Heart left ventricle (tissue), 16 donors: ENCODE measurements around the gene ACVR1. TPM values are rescaled to one million over a fixed set of nuclear protein-coding genes. Genes with fewer than 3 reads are reported as not detected.

Experiments used
- ATAC-seq, 4 donors: fragments of 200-7000 bp; cut with Tn5 transposase; one replicate each; pipeline ENCODE4 v1.9.1; 2020 to 2022; ENCODE audit warnings: moderate library complexity in 4 of 4, mild to moderate bottlenecking in 3 of 4, moderate number of reproducible peaks in 1 of 4
- DNase-seq, 5 donors: peaks; one replicate each; pipeline ENCODE4 v3.0.0-alpha.2; 2020
- H3K27ac ChIP-seq, 12 donors: fragments of 200-600 bp; sonication (generic) in 4 of 12; one replicate each; pipeline versions ENCODE4 v1.5.0 to v1.8.0; 2016 to 2022; ENCODE audit warnings: mild to moderate bottlenecking in 2 of 12
- H3K27me3 ChIP-seq, 9 donors: fragments of 200-600 bp; sonication (generic) in 2 of 9; one replicate each; pipeline versions ENCODE4 v1.5.1 to v1.8.0; 2016 to 2022; ENCODE audit warnings: mild to moderate bottlenecking in 3 of 9
- H3K36me3 ChIP-seq, 9 donors: fragments of 200-600 bp; sonication (generic) in 2 of 9; one replicate each; pipeline versions ENCODE4 v1.5.0 to v1.8.0; 2018 to 2022; ENCODE audit warnings: mild to moderate bottlenecking in 2 of 9
- H3K4me1 ChIP-seq, 12 donors: fragments of 200-600 bp; sonication (generic) in 4 of 12; one replicate each; pipeline versions ENCODE4 v1.5.0 to v1.8.0; 2016 to 2022; ENCODE audit warnings: mild to moderate bottlenecking in 3 of 12
- H3K4me3 ChIP-seq, 12 donors: fragments of 200-600 bp; sonication (generic) in 4 of 12; one replicate each; pipeline versions ENCODE4 v1.5.0 to v1.8.0; 2017 to 2022; ENCODE audit warnings: mild to moderate bottlenecking in 9 of 12, moderate library complexity in 4 of 12
- H3K9me3 ChIP-seq, 12 donors: fragments of 200-600 bp; sonication (generic) in 4 of 12; one replicate each; pipeline versions ENCODE4 v1.5.0 to v1.8.0; 2016 to 2022; ENCODE audit warnings: mild to moderate bottlenecking in 1 of 12
- POLR2A ChIP-seq, 2 donors: fragments of 450-650 bp; IDR thresholded peaks; one replicate each; pipeline ENCODE4 v1.6.1; 2017; ENCODE audit warnings: antibody characterized with exemption in 2 of 2, mild to moderate bottlenecking in 2 of 2, moderate library complexity in 2 of 2
- WGBS, 4 donors: extraction: QIAGEN DNeasy Blood & Tissue Kit in 2 of 4; methylation state at CpG; one replicate each; pipeline versions ENCODE4 v1.1.5 to v1.1.7; 2013 to 2018; 5-methylcytosine and 5-hydroxymethylcytosine counted together
- intact Hi-C, 10 donors: fragments of 100-400 bp; cut with DNase I; formaldehyde crosslinking; loops; one replicate each; pipeline versions ENCODE4 v1.11.1 to v1.14.2; 2022
- polyA plus RNA-seq, 2 donors: library from polyadenylated mRNA; stranded (reverse); fragments of 200-250 nt; gene quantifications; one replicate each; pipeline ENCODE4 v1.2.3, GENCODE V29; 2013
- total RNA-seq, 9 donors: library from RNA; depleted of rRNA in 2 of 9; stranded (reverse); fragments of >200 nt in 2 of 9; fragmentation: NEBNext Ultra II Directional in 3 of 9; extraction: Animal tissue kit (Norgen Biotek cat#: 25700) in 3 of 9; gene quantifications; one replicate each; pipeline versions ENCODE4 v1.1.0 to v1.2.4, GENCODE V29; 2016 to 2023
- TF ChIP-seq, protein P1 (sequence below), 12 donors: fragments of 200-600 bp; sonication (generic) in 4 of 12; IDR thresholded peaks; one replicate each; pipeline versions ENCODE4 v1.5.0 to v1.8.0; 2018 to 2022; ENCODE audit warnings: antibody characterized with exemption in 12 of 12, mild to moderate bottlenecking in 5 of 12
- donor health status: ischemic (EF 13 %, LVEDD 7.1; RV severe dilation, severe dysfunction).
- donor health status: healthy with polysubstance abuse.
- donor health status: DM: no; HTN: yes; CAD: no.
- donor health status: DM: no; HTN: no; CAD: no.
- donor health status: ischemic (EF 25% LVEDD 6.9; RV normal size, moderate dysfunction).
- donor health status: ischemic (EF 25% LVEDD 5.7; RV mildly dilated, moderate dysfunction).
- donor health status: healthy.
- donor health status: DM: yes; HTN: yes; CAD: no.
- donor health status: ischemic (EF 35%, LVEDD 5.7; RV mildly dilated, moderate dysfunction).
- donor health status: nonischemic (EF 11% LVEDD 7.7; RV severe dilation, severe dysfunction).
- donor health status: DM: yes; HTN: yes; CAD: no.
- donor health status: PGD.
- donor health status: ischemic (EF 29% LVEDD 5.4; RV normal size, mild dysfunction).
- donor health status: nonischemic (EF 23%, LVEDD 6.1; RV moderate dilation, normal function).

Gene ACVR1
- total and polyA plus RNA-seq, 11 donors: 5.6 to 37.6 (median 23.9) TPM

- Histone ChIP-seq H3K27ac (peak overlapping the region; percentile 7 to 88 (median 68)), H3K4me3 (no peak overlapping the region), H3K4me1 (peaks cover 23 to 92% (median 66%) of the 10 kb centered on the region in 12 donors), H3K9me3 (no peaks in the 10 kb centered on the region), H3K36me3 (no peaks in the 10 kb centered on the region), H3K27me3 (no peaks in the 10 kb centered on the region)
- intact Hi-C loops: loop anchor here in 4 of 10 donors (2.0 to 5.0 kb wide), 3 partner anchors 33 to 36 kb away; partner anchors contain the start of gene ACVR1 (in 2 of the 4)
- DNase-seq (no peak), ATAC-seq (no peak)
- 92 to 95% (median 93%) methylated on average over 2 of the region's 2 CpGs for WGBS, 4 donors
- TF ChIP-seq POLR2A (IDR thresholded peaks at IDR 0.05): no peak
- TF ChIP-seq, protein P1, sequence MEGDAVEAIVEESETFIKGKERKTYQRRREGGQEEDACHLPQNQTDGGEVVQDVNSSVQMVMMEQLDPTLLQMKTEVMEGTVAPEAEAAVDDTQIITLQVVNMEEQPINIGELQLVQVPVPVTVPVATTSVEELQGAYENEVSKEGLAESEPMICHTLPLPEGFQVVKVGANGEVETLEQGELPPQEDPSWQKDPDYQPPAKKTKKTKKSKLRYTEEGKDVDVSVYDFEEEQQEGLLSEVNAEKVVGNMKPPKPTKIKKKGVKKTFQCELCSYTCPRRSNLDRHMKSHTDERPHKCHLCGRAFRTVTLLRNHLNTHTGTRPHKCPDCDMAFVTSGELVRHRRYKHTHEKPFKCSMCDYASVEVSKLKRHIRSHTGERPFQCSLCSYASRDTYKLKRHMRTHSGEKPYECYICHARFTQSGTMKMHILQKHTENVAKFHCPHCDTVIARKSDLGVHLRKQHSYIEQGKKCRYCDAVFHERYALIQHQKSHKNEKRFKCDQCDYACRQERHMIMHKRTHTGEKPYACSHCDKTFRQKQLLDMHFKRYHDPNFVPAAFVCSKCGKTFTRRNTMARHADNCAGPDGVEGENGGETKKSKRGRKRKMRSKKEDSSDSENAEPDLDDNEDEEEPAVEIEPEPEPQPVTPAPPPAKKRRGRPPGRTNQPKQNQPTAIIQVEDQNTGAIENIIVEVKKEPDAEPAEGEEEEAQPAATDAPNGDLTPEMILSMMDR (IDR thresholded peaks at IDR 0.05): no peak
These were observed 34.6 kb downstream of the ACVR1 start for GRCh38 chr2:157841485-157841884.

DNA sequence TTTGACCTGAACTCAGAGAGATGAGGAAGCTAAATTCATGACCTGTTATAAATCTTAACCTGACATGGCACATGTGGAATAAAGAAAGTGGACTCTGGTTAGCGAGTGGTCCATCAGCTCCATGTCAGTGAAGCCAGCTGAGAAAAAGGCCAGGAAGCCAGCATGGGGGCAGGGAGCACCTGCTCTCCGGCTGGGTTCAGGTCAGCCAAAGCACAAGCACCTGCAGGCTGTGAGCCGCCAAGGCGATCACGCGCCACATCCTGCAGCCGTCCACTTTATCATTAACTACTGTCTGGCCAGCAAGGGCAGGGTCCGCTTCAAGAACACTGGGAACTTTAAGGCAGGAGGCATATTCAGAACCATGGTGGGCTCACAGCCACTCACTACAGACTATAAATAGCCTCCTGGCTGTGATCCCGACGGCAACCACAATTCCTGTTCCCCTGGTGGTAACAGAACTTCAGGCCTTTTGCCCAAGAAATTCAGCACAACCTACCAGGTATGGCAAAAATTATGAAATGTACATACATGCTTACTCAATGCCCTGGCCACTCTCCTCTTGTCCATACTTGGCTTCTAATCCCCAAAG, 35.5 kb downstream of the ACVR1 start:
- intact Hi-C loops: loop anchor here in 4 of 10 donors (2.0 to 5.0 kb wide), 3 partner anchors 33 to 37 kb away; partner anchors contain the start of gene ACVR1 (in 2 of the 4)

DNA sequence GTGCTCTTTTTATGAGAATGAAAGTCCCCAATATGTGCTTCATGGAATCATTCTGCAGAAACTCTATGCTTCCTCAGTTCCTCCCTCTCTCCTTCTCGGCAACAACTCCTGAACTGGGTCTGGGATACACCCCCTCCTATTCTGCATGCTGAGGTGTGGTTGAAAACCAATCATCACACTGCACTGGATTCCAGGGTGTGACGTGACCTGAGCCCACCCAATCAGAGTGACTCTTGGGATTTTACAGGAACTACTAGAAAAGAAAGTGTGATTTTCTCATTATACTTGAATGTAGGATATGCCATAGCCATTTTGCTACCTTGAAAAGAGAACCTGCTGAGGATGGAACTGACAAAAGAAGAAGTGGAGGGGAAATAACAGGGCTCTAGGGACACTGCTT, 36.3 kb downstream of the ACVR1 start:
- no peak overlapping the region for H3K4me3 ChIP-seq
- TF ChIP-seq, protein P1 (IDR thresholded peaks at IDR 0.05): no peak
- no peak for TF ChIP-seq POLR2A (IDR thresholded peaks at IDR 0.05)
- DNase-seq: no peak
- H3K27ac ChIP-seq: peak overlapping the region in 11 of 12 donors; percentile 56 to 93 (median 78)
- no peaks in the 10 kb centered on the region for H3K9me3 ChIP-seq
- intact Hi-C loops: loop anchor here in 7 of 10 donors (1.0 to 5.0 kb wide), 9 partner anchors 32 to 53 kb away; partner anchors contain the start of gene ACVR1 (in 3 of the 7)
- no peak for ATAC-seq
- H3K27me3 ChIP-seq: no peaks in the 10 kb centered on the region
- H3K4me1 ChIP-seq: peaks cover 23 to 92% (median 70%) of the 10 kb centered on the region in 12 donors
- H3K36me3 ChIP-seq: no peaks in the 10 kb centered on the region
- WGBS, 4 donors: 38 to 51% (median 44%) methylated on average over 2 of the region's 2 CpGs

More for the DNA sequence above, 35.5 kb downstream of the ACVR1 start:
- Histone ChIP-seq H3K36me3 (no peaks in the 10 kb centered on the region), H3K4me1 (peaks cover 23 to 98% (median 70%) of the 10 kb centered on the region in 12 donors), H3K9me3 (no peaks in the 10 kb centered on the region), H3K27ac (peak overlapping the region; percentile 7 to 88 (median 68)), H3K27me3 (no peaks in the 10 kb centered on the region), H3K4me3 (peak overlapping the region in 1 of 12 donors; percentile 5)
- WGBS, 4 donors: 17 to 35% (median 21%) methylated on average over 10 of the region's 10 CpGs
- DNase-seq (peak; percentile 46 to 69 (median 64)), ATAC-seq (peak; percentile 59 to 76 (median 66))
- TF ChIP-seq, protein P1 (IDR thresholded peaks at IDR 0.05): peak in 4 of 12 donors; percentile 13 to 30 (median 28)
- TF ChIP-seq POLR2A (IDR thresholded peaks at IDR 0.05): no peak

- H3K9me3 ChIP-seq: no peaks in the 10 kb centered on the region
- H3K27me3 ChIP-seq: no peaks in the 10 kb centered on the region
- H3K36me3 ChIP-seq: no peaks in the 10 kb centered on the region
- peak overlapping the region in 11 of 12 donors; percentile 68 to 93 (median 79) for H3K27ac ChIP-seq
- DNase-seq (peak in 1 of 5 donors; percentile 30), ATAC-seq (peak in 2 of 4 donors; percentile 25 to 28)
- intact Hi-C loops: loop anchor here in 6 of 10 donors (1.0 to 5.0 kb wide), 6 partner anchors 33 to 52 kb away; partner anchors contain the start of gene ACVR1 (in 1 of the 6)
- peaks cover 23 to 87% (median 70%) of the 10 kb centered on the region in 12 donors for H3K4me1 ChIP-seq
- 39 to 51% (median 44%) methylated on average over 5 of the region's 5 CpGs for WGBS, 4 donors
- TF ChIP-seq POLR2A (IDR thresholded peaks at IDR 0.05): no peak
- TF ChIP-seq, protein P1 (IDR thresholded peaks at IDR 0.05): no peak
- no peak overlapping the region for H3K4me3 ChIP-seq
These were observed 36.8 kb downstream of the ACVR1 start for GRCh38 chr2:157839162-157839801.
